Ishikawa (cell line): ENCODE data around the gene TCF7L2.
A peak's percentile ranks its signal among the peaks of the same experiment; 100 is the strongest.

ENCODE experiments used
- CEBPB ChIP-seq: IDR thresholded peaks from 2 replicates; pipeline ENCODE4 v1.6.1; 2012
- CREB1 ChIP-seq: IDR thresholded peaks from 2 replicates; pipeline ENCODE4 v1.6.1; 2012; ENCODE audit warnings: low read depth
- EGR1 ChIP-seq: IDR thresholded peaks from 2 replicates; pipeline ENCODE4 v1.6.1; 2012
- EP300 ChIP-seq: IDR thresholded peaks from 2 replicates; pipeline ENCODE4 v1.6.1; 2012; ENCODE audit warnings: borderline replicate concordance
- FOXM1 ChIP-seq: IDR thresholded peaks from 2 replicates; pipeline ENCODE4 v1.6.1; 2012; ENCODE audit warnings: low read depth, borderline replicate concordance
- MAX ChIP-seq: IDR thresholded peaks from 2 replicates; pipeline ENCODE4 v1.6.1; 2012
- NFIC ChIP-seq: IDR thresholded peaks from 2 replicates; pipeline ENCODE4 v1.6.1; 2012
- RAD21 ChIP-seq: IDR thresholded peaks from 2 replicates; pipeline ENCODE4 v1.6.1; 2012; ENCODE audit warnings: low read depth
- REST ChIP-seq: IDR thresholded peaks from 2 replicates; pipeline ENCODE4 v1.6.1; 2012; ENCODE audit warnings: low read depth, mild to moderate bottlenecking
- TAF1 ChIP-seq: IDR thresholded peaks from 2 replicates; pipeline ENCODE4 v1.6.1; 2012; ENCODE audit warnings: low read depth, mild to moderate bottlenecking
- TCF12 ChIP-seq: IDR thresholded peaks from 2 replicates; pipeline ENCODE4 v1.6.1; 2012; ENCODE audit warnings: low read depth
- TEAD4 ChIP-seq: IDR thresholded peaks from 2 replicates; pipeline ENCODE4 v1.6.1; 2012
- USF1 ChIP-seq: IDR thresholded peaks from 2 replicates; pipeline ENCODE4 v1.6.1; 2012
- YY1 ChIP-seq: IDR thresholded peaks from 2 replicates; pipeline ENCODE4 v1.6.1; 2012; ENCODE audit warnings: low read depth
- ZBTB7A ChIP-seq: IDR thresholded peaks from 2 replicates; pipeline ENCODE4 v1.6.1; 2012; ENCODE audit warnings: low read depth

The TCF7L2 gene

GRCh38 chr10:112945811-112946210, 4.2 kb upstream of the TCF7L2 start:
- TF ChIP-seq TEAD4: no peak
- TF ChIP-seq CREB1: no peak
- TF ChIP-seq TAF1: no peak
- TF ChIP-seq NFIC: no peak
- TF ChIP-seq YY1: no peak
- no peak for TF ChIP-seq TCF12
- TF ChIP-seq EP300: no peak
- no peak for TF ChIP-seq ZBTB7A
- no peak for TF ChIP-seq USF1
- TF ChIP-seq MAX: no peak
- TF ChIP-seq EGR1: no peak
- no peak for TF ChIP-seq REST
- no peak for TF ChIP-seq RAD21
- TF ChIP-seq CEBPB: no peak
- no peak for TF ChIP-seq FOXM1

GRCh38 chr10:112946649-112947048, 3.4 kb upstream of the TCF7L2 start:
- TF ChIP-seq TAF1 (no peak), NFIC (0 out of 2 replicates have a peak, but pooled peaks have one; percentile 7)

GRCh38 chr10:112948196-112948595, 1.9 kb upstream of the TCF7L2 start:
- no peak for TF ChIP-seq FOXM1
- TF ChIP-seq EP300: no peak
- no peak for TF ChIP-seq RAD21
- no peak for TF ChIP-seq TEAD4
- TF ChIP-seq TAF1: no peak
- no peak for TF ChIP-seq ZBTB7A
- no peak for TF ChIP-seq MAX
- no peak for TF ChIP-seq REST
- TF ChIP-seq YY1: no peak
- no peak for TF ChIP-seq EGR1
- TF ChIP-seq CEBPB: no peak
- TF ChIP-seq USF1: no peak
- no peak for TF ChIP-seq NFIC
- no peak for TF ChIP-seq CREB1
- TF ChIP-seq TCF12: no peak

- no peak for TF ChIP-seq TAF1
- TF ChIP-seq YY1: no peak
- TF ChIP-seq RAD21: no peak
- no peak for TF ChIP-seq TCF12
- no peak; the same call in 1 of the 2 replicates for TF ChIP-seq ZBTB7A
- no peak for TF ChIP-seq EGR1
- no peak for TF ChIP-seq MAX
- no peak for TF ChIP-seq REST
- no peak for TF ChIP-seq USF1
- no peak for TF ChIP-seq EP300
- TF ChIP-seq TEAD4: no peak
- no peak for TF ChIP-seq CREB1
These were observed 764 bp upstream of the TCF7L2 start for GRCh38 chr10:112949143-112949823.
